GM10266 (cell line): Measurements from ENCODE around the gene IGSF3.
"Not testable (repeated sequence)": the region's sequence is repeated elsewhere in the genome, so short reads cannot be mapped to it uniquely, and the experiment has no call there.

Experiments
- DNase-seq: peaks from one replicate; pipeline ENCODE4 v3.0.0; 2012; ENCODE audit errors: extremely low spot score
- CTCF ChIP-seq: IDR thresholded peaks from 2 replicates; pipeline ENCODE4 v1.5.1; 2012; ENCODE audit warnings: mild to moderate bottlenecking, low read depth; ENCODE audit not compliant: control insufficient read depth, insufficient read depth; ENCODE audit errors: missing control alignments

Gene IGSF3

GRCh38 chr1:116608841-116609240, 58.7 kb downstream of the IGSF3 start:
- not testable (repeated sequence) for DNase-seq

- not testable (repeated sequence) for DNase-seq
Measured at GRCh38 chr1:116608151-116608550, 59.4 kb downstream of the IGSF3 start.

GRCh38 chr1:116607463-116607862, 60.1 kb downstream of the IGSF3 start:
- not testable (repeated sequence) for DNase-seq

GRCh38 chr1:116606067-116606466, 61.5 kb downstream of the IGSF3 start:
- DNase-seq: not testable (repeated sequence)

- no peak for TF ChIP-seq CTCF
- no peak for DNase-seq
Measured at GRCh38 chr1:116605315-116605714, 62.2 kb downstream of the IGSF3 start.

- DNase-seq: not testable (repeated sequence)
Measured at GRCh38 chr1:116604408-116604807, 63.1 kb downstream of the IGSF3 start.

- not testable (repeated sequence) for DNase-seq
Measured at GRCh38 chr1:116603646-116604045, 63.9 kb downstream of the IGSF3 start.

- DNase-seq: not testable (repeated sequence)
Measured at GRCh38 chr1:116599369-116599768, 68.2 kb downstream of the IGSF3 start.

- DNase-seq: not testable (repeated sequence)
Measured at GRCh38 chr1:116598420-116599036, 69.0 kb downstream of the IGSF3 start.

GRCh38 chr1:116597388-116597787, 70.1 kb downstream of the IGSF3 start:
- not testable (repeated sequence) for DNase-seq

GRCh38 chr1:116596742-116597307, 70.7 kb downstream of the IGSF3 start:
- not testable (repeated sequence) for DNase-seq

GRCh38 chr1:116595946-116596741, 71.4 kb downstream of the IGSF3 start:
- peak; percentile 42 for TF ChIP-seq CTCF
- DNase-seq: not testable (repeated sequence)

GRCh38 chr1:116595065-116595840, 72.3 kb downstream of the IGSF3 start:
- not testable (repeated sequence) for DNase-seq

GRCh38 chr1:116593977-116594376, 73.6 kb downstream of the IGSF3 start:
- DNase-seq: not testable (repeated sequence)

- DNase-seq: not testable (repeated sequence)
Measured at GRCh38 chr1:116593401-116593800, 74.1 kb downstream of the IGSF3 start.

- DNase-seq: not testable (repeated sequence)
Measured at GRCh38 chr1:116591951-116592605, 75.5 kb downstream of the IGSF3 start.
